Prostate gland (tissue), 2 donors: Measurements from ENCODE around the gene SMYD3.

Source experiments
- CTCF ChIP-seq, 4 experiments: fragments of 200-600 bp in 2 of 4; fragments of 450-650 bp in 2 of 4; sonication (generic) in 2 of 4; IDR thresholded peaks; 1 replicate in 3 of 4; 2 replicates in 1 of 4; pipeline ENCODE4 v1.5.1; 2016 to 2019; ENCODE audit warnings: antibody characterized with exemption in 4 of 4, mild to moderate bottlenecking in 2 of 4, moderate library complexity in 2 of 4
- POLR2A ChIP-seq: fragments of 450-650 bp; IDR thresholded peaks from one replicate; pipeline ENCODE4 v1.6.1; 2016; ENCODE audit warnings: antibody characterized with exemption, mild to moderate bottlenecking

GRCh38 chr1:246147524-246148461 is 359.3 kb downstream of the SMYD3 start:
- no peak for TF ChIP-seq CTCF (IDR thresholded peaks at IDR 0.05)
- no peak for TF ChIP-seq POLR2A
